GM13977 (cell line): Measurements from ENCODE around the gene ATP6V0C.

Experiments
- DNase-seq: peaks from one replicate; pipeline ENCODE4 v3.0.0; 2012; ENCODE audit warnings: low spot score
- CTCF ChIP-seq: IDR thresholded peaks from 2 replicates; pipeline ENCODE4 v1.5.1; 2012; ENCODE audit warnings: mild to moderate bottlenecking, control low read depth; ENCODE audit not compliant: insufficient read depth; ENCODE audit errors: extremely low read depth, missing control alignments
- in situ Hi-C: fragments of 300-500 bp; cut with MboI; formaldehyde crosslinking; loops from one replicate; pipeline ENCODE4 v1.12.0; 2022; ENCODE audit warnings: low sequenced_read_pairs, low pct_unique_long_range_greater_than_20kb, mixed read lengths, inconsistent platforms; ENCODE audit not compliant: unreplicated experiment

The ATP6V0C gene

DNA sequence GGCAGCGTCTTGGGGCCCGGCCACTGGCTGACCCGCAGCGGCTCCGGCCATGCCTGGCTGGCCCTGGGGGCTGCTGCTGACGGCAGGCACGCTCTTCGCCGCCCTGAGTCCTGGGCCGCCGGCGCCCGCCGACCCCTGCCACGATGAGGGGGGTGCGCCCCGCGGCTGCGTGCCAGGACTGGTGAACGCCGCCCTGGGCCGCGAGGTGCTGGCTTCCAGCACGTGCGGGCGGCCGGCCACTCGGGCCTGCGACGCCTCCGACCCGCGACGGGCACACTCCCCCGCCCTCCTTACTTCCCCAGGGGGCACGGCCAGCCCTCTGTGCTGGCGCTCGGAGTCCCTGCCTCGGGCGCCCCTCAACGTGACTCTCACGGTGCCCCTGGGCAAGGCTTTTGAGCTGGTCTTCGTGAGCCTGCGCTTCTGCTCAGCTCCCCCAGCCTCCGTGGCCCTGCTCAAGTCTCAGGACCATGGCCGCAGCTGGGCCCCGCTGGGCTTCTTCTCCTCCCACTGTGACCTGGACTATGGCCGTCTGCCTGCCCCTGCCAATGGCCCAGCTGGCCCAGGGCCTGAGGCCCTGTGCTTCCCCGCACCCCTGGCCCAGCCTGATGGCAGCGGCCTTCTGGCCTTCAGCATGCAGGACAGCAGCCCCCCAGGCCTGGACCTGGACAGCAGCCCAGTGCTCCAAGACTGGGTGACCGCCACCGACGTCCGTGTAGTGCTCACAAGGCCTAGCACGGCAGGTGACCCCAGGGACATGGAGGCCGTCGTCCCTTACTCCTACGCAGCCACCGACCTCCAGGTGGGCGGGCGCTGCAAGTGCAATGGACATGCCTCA is 41.9 kb upstream of the ATP6V0C start:
- TF ChIP-seq CTCF, result no peak
- DNase-seq, result no peak
- in situ Hi-C loops, result no loop called here

DNA sequence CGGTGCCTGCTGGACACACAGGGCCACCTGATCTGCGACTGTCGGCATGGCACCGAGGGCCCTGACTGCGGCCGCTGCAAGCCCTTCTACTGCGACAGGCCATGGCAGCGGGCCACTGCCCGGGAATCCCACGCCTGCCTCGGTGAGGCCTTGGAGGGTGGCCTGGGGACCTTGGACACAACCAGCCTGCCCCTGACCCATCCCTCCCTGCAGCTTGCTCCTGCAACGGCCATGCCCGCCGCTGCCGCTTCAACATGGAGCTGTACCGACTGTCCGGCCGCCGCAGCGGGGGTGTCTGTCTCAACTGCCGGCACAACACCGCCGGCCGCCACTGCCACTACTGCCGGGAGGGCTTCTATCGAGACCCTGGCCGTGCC is 41.3 kb upstream of the ATP6V0C start:
- no peak for DNase-seq
- in situ Hi-C loops, result no loop called here
- no peak for TF ChIP-seq CTCF

- TF ChIP-seq CTCF, result no peak
- in situ Hi-C loops, result no loop called here
- no peak for DNase-seq
Observed at GRCh38 chr16:2472885-2473445, 40.8 kb upstream of the ATP6V0C start.

GRCh38 chr16:2473446-2473926 is 40.3 kb upstream of the ATP6V0C start:
- TF ChIP-seq CTCF, result no peak
- no peak for DNase-seq
- in situ Hi-C loops, result no loop called here

DNA sequence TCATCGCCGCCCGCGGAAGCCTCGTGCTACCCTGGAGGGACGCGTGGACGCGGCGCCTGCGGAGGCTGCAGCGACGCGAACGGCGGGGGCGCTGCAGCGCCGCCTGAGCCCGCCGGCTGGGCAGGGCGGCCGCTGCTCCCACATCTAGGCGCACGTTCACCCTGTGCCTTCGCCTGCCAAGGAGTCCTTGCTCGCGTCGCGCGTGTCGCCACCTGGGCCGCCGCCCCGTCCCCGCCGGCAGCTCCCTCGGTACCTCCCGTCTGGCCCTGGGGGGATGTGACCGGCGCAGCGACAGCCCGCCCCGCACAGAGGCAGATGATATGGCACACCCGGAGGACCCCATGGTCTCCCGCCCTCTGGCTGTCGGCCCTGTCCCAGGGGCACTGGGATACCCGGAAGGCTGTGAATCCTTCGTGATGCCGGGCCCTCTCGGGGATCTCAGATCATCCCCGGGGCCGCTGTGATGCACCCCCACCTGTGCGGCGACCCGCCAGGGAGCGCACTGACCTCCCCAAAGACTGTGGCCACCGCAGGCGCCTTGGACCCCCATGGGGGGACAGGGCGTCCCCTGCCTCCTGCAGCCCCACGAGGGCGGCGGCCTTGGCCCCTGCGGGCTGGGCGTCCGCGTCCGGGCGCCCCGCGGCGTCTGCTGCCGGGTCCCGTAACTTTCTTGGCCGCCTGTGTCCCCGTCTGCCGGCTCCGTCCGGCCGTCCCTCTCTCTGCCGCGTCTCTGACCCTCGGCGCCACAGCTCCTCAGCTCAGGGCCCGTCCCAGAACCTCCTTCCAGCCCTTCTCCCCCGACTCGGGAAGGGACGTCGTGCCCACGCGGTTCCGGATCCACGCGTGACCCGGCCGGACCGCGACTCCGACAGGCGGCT is 39.5 kb upstream of the ATP6V0C start:
- in situ Hi-C loops, result no loop called here
- DNase-seq, result peak; percentile 87
- peak; percentile 73 for TF ChIP-seq CTCF

GRCh38 chr16:2474877-2475412 is 38.8 kb upstream of the ATP6V0C start, which contains the start of gene TBC1D24:
TSS of gene TBC1D24 (plus strand) at chr16:2475127. CDS start at chr16:2496149, 21,022 bp downstream.
- TF ChIP-seq CTCF, result no peak
- peak; percentile 100 for DNase-seq
- in situ Hi-C loops, result no loop called here
